Mesenteric fat pad (tissue), 1 donor: ENCODE measurements around the gene FBXL2. TPM values are rescaled to one million over a fixed set of nuclear protein-coding genes. Genes with fewer than 3 reads are reported as not detected.
"Not testable (repeated sequence)": the region's sequence is repeated elsewhere in the genome, so short reads cannot be mapped to it uniquely, and the experiment has no call there.

Source experiments
- DNase-seq: peaks from one replicate; pipeline ENCODE4 v3.0.0-alpha.2; 2020; ENCODE audit warnings: low spot score
- total RNA-seq: library from RNA; stranded (reverse); fragmentation: NEBNext Ultra II Directional; extraction: Animal tissue kit (Norgen Biotek cat#: 25700); gene quantifications from one replicate; pipeline ENCODE4 v1.2.1, GENCODE V29; 2021
- donor health status: DM: yes; HTN: yes; CAD: no.

FBXL2 gene
- total RNA-seq, 1 donor from 2014 or later: 4.9 TPM

DNA sequence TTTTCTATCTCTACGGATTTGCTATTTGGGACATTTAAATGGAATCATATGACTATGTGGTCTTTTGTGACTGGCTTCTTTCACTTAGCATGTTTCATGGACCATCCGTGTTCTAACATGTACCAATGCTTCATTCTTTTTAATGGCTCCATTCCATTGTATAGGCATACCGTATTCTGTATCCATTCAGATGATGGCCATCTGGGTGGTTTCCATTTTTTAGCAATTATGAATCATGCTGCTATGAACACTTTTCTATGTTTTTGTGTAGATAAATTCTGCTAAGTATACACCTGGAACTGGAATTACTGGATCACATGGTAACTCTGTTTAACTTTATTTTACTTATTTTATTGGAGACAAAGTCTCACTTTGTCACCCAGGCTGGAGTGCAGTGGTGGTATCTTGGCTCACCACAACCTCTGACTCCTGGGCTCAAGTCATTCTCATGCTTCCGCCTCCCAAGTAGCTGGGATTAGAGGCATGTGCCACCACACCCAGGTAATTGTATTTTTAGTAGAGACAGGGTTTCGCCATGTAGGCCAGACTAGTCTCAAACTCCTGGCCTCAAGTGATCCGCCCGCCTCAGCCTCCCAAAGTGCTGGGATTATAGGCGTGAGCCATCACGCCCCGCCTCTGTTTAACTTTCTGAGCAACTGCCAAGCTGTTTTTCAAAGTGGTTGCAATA lies 149.5 kb downstream of the FBXL2 start:
- no peak for DNase-seq

DNA sequence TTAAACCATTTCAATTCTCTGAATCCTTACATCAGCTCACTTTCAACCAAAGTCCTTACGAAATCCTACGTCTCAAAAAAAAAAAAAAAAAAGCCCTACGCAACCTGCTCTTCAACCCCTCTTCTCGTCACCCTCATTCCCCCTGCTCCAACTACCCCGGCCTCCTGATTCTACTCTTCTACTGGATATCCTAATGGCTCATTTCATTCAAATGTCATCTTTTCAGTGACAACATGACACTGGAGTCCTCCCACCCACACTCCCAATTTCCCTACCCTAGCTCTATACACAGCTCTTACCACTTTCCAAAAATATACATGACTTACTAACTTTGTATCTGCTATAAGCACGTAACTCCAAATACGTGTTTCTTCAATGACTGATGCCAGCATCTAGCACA lies 151.5 kb downstream of the FBXL2 start:
- DNase-seq: no peak

DNA sequence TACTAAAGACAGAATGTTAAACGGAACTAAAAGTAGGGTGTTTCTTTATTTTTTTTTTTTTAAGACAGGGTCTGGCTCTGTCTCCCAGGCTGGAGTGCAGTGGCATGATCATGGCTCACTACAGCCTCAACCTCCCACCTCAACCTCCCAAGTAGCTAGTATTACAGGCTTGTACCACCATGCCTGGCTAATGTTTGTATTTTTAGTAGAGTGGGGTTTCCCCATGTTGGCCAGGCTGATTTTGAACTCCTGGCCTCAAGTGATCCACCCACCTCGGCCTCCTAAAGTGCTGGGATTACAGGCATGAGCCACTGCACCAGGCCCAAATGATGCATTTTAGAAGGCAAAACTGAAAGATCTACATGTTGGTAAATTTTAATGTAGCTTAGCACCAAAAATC lies 152.1 kb downstream of the FBXL2 start:
- not testable (repeated sequence) for DNase-seq

DNA sequence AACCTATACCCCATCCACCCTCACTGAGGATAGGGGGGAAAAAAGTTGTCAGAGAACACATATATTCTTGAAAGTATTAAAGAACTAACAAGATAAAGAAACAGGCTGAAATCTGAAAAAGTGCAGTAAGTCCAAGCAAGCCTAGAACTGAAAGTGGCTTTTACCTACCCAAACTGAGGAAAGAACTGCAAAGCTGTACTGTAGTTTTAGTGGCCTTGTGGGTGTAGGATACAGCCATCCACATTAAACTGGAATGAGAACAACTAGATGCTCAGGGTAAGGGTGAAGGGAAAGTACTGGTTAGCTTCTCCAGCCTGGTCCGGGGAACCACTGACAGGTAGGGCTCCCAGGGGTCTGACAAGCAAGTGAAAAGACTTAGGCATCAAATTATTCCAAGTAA lies 152.8 kb downstream of the FBXL2 start:
- no peak for DNase-seq

DNA sequence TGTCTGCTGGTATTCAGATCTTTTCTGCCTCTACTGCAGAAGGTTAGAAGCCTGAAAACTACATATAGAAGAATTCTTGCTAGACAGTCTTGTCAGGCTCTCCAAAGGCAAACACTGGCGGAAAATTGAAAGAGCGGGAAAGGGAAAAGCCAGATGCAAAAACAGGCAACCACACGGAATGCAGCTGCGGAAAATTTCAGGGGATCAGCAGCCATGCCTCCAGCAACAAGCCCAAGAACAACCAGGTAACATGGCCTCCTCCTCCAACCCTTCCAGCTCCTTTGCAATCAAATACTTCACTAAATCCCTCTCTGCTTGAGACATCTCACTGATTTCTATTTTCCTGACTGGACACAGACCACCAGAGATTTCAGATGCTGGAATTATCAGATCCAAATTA lies 153.3 kb downstream of the FBXL2 start:
- DNase-seq: no peak

DNA sequence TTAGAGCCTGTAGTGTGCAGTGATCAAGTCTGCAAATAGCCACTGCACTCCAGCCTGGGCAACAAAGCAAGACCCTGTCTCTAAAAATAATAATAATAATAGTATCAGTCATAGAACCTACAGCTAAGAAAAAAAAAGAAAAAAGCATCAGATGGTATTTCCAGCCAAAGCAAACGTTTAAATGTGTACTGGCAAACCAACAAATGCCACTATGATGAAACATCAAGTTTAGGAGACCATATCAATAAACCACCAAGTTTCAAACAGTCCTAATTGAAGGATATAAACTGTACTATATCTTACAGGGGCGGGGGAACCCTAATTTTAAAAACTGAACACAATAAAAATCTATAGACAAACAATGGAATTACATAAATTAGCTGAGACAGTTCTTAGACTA lies 156.6 kb downstream of the FBXL2 start:
- no peak for DNase-seq

Other genes with a start within 250 kb of the FBXL2 start
- 56.5 TPM for gene GLB1, start 180.3 kb upstream of the FBXL2 start, total RNA-seq
- 9.9 TPM for gene TMPPE, start 180.3 kb upstream of the FBXL2 start, total RNA-seq
- gene CRTAP, start 163.4 kb upstream of the FBXL2 start, total RNA-seq: 371 TPM
- gene SUSD5, start 58.6 kb upstream of the FBXL2 start, total RNA-seq: 0.26 TPM
- 62.6 TPM for gene UBP1, start 163.0 kb downstream of the FBXL2 start, total RNA-seq